Gastrocnemius medialis (tissue), 4 donors: ENCODE data around the gene NTM. TPM values are rescaled to one million over a fixed set of nuclear protein-coding genes. Genes with fewer than 3 reads are reported as not detected.

ENCODE experiments used
- ATAC-seq, 2 donors: fragments of 150-250 bp; one replicate each; pipeline ENCODE4 v1.9.1; 2016
- DNase-seq, 2 donors: peaks; one replicate each; pipeline ENCODE4 v3.0.0-alpha.2; 2019
- H3K27ac ChIP-seq, 4 donors: fragments of 200-600 bp; sonication (generic); 1 replicate in 1 of 4; 2 replicates in 3 of 4; pipeline ENCODE4 v1.5.1; 2016 to 2018; ENCODE audit warnings: mild to moderate bottlenecking in 2 of 4, moderate library complexity in 1 of 4
- H3K27me3 ChIP-seq, 3 donors: fragments of 200-600 bp; sonication (generic) in 2 of 3; 1 replicate in 1 of 3; 2 replicates in 2 of 3; pipeline versions ENCODE4 v1.5.1 to v1.6.0; 2016 to 2019; ENCODE audit warnings: mild to moderate bottlenecking in 1 of 3, moderate library complexity in 1 of 3
- H3K36me3 ChIP-seq, 2 donors: fragments of 200-600 bp; sonication (generic) in 1 of 2; one replicate each; pipeline ENCODE4 v1.5.1; 2017 to 2018
- H3K4me1 ChIP-seq, 2 donors: fragments of 200-600 bp; sonication (generic) in 1 of 2; one replicate each; pipeline ENCODE4 v1.5.1; 2016 to 2017; ENCODE audit warnings: mild to moderate bottlenecking in 2 of 2
- H3K4me3 ChIP-seq, 4 donors: fragments of 200-600 bp; sonication (generic) in 3 of 4; 1 replicate in 1 of 4; 2 replicates in 3 of 4; pipeline ENCODE4 v1.5.1; 2016 to 2019; ENCODE audit warnings: mild to moderate bottlenecking in 2 of 4
- H3K9me3 ChIP-seq, 3 donors: fragments of 200-600 bp; sonication (generic) in 2 of 3; 1 replicate in 1 of 3; 2 replicates in 2 of 3; pipeline ENCODE4 v1.5.1; 2016 to 2019
- POLR2A ChIP-seq, 2 donors: fragments of 450-650 bp; IDR thresholded peaks; one replicate each; pipeline ENCODE4 v1.6.1; 2017; ENCODE audit warnings: antibody characterized with exemption in 2 of 2, mild to moderate bottlenecking in 2 of 2, moderate library complexity in 2 of 2
- in situ Hi-C, 4 donors: fragments of 200-750 bp; cut with MboI; loops; one replicate each; pipeline versions ENCODE4 v1.15.0 to v1.8.0; 2017; ENCODE audit warnings: low sequenced_read_pairs in 4 of 4
- intact Hi-C: fragments of 100-400 bp; cut with DNase I; formaldehyde crosslinking; loops from one replicate; pipeline ENCODE4 v1.15.1; 2023; ENCODE audit warnings: low total_unique reads
- total RNA-seq, 4 donors: library from RNA; depleted of rRNA; stranded (reverse); fragments of >200 nt; gene quantifications; one replicate each; pipeline versions ENCODE4 v1.1.0 to v1.2.3, GENCODE V29; 2016
- TF ChIP-seq, protein P1 (sequence below), 5 experiments: fragments of 450-650 bp in 3 of 5; fragments of 200-600 bp in 2 of 5; sonication (generic) in 2 of 5; IDR thresholded peaks in 4 of 5; conservative IDR thresholded peaks in 1 of 5; 1 replicate in 4 of 5; 2 replicates in 1 of 5; pipeline ENCODE4 v1.5.1; 2016 to 2019; ENCODE audit warnings: antibody characterized with exemption in 5 of 5, mild to moderate bottlenecking in 3 of 5, moderate library complexity in 3 of 5

Gene NTM
- total RNA-seq, 4 donors from 2014 or later = 0.69 TPM; not detected in 3

DNA sequence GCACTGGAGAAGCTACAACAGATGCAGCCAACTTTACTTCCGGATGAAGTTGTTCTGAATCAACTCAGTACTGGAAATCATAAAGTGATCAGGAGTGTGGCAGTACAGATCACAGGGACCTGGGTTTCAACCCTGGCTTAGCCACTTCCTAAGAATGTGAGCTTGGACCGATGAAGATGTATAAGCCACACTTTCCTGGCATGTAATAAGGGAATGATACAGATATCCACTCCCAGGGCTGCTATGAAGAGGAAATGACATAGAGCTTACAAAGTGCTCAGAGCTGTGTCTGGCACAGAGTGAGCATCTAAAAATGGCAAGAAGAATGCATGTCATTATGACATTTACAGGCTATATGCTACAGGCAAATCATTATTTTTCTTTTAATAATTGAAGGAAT lies 378.7 kb downstream of the NTM start:
- no peaks in the 10 kb centered on the region for H3K9me3 ChIP-seq
- TF ChIP-seq POLR2A (IDR thresholded peaks at IDR 0.05) = no peak
- TF ChIP-seq, protein P1, sequence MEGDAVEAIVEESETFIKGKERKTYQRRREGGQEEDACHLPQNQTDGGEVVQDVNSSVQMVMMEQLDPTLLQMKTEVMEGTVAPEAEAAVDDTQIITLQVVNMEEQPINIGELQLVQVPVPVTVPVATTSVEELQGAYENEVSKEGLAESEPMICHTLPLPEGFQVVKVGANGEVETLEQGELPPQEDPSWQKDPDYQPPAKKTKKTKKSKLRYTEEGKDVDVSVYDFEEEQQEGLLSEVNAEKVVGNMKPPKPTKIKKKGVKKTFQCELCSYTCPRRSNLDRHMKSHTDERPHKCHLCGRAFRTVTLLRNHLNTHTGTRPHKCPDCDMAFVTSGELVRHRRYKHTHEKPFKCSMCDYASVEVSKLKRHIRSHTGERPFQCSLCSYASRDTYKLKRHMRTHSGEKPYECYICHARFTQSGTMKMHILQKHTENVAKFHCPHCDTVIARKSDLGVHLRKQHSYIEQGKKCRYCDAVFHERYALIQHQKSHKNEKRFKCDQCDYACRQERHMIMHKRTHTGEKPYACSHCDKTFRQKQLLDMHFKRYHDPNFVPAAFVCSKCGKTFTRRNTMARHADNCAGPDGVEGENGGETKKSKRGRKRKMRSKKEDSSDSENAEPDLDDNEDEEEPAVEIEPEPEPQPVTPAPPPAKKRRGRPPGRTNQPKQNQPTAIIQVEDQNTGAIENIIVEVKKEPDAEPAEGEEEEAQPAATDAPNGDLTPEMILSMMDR (IDR thresholded peaks at IDR 0.05 in 4 of 5, conservative IDR thresholded peaks at IDR 0.05 in 1 of 5) = no peak
- ATAC-seq = no peak
- no peaks in the 10 kb centered on the region for H3K27me3 ChIP-seq
- intact Hi-C loops = no loop called here
- in situ Hi-C loops = loop anchor here in 1 of 4 donors (25.0 kb wide), 2 partner anchors 112 to 388 kb away; no protein-coding TSS in a partner anchor
- no peak overlapping the region for H3K27ac ChIP-seq
- no peaks in the 10 kb centered on the region for H3K4me1 ChIP-seq
- no peak overlapping the region for H3K4me3 ChIP-seq
- no peak for DNase-seq
- no peaks in the 10 kb centered on the region for H3K36me3 ChIP-seq

DNA sequence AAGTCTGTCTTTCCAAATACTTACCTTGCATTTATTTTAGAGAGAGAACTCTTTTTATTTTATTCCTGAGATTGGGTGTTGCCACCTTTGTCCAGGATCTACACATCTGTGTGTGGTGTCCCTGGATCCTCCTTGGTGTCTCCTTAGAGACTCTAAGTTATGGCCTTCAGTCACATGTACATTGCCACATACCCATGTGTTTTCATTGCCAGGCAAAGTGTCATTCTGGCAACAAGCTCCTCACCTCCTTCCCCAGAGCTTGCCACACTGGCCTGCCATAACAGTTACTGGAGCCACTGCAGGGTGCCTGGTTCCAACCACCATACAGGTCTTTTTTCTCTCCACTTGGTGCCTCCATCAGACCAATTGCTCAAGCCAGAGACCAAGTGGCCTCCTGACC lies 379.7 kb downstream of the NTM start:
- no peak for DNase-seq
- H3K27me3 ChIP-seq = no peaks in the 10 kb centered on the region
- intact Hi-C loops (no loop called here), in situ Hi-C loops (no loop called here)
- no peaks in the 10 kb centered on the region for H3K9me3 ChIP-seq
- TF ChIP-seq POLR2A (IDR thresholded peaks at IDR 0.05) = no peak
- TF ChIP-seq, protein P1 (IDR thresholded peaks at IDR 0.05 in 4 of 5, conservative IDR thresholded peaks at IDR 0.05 in 1 of 5) = no peak
- no peak overlapping the region for H3K4me3 ChIP-seq
- no peaks in the 10 kb centered on the region for H3K4me1 ChIP-seq
- H3K27ac ChIP-seq = no peak overlapping the region
- H3K36me3 ChIP-seq = no peaks in the 10 kb centered on the region
- no peak for ATAC-seq

DNA sequence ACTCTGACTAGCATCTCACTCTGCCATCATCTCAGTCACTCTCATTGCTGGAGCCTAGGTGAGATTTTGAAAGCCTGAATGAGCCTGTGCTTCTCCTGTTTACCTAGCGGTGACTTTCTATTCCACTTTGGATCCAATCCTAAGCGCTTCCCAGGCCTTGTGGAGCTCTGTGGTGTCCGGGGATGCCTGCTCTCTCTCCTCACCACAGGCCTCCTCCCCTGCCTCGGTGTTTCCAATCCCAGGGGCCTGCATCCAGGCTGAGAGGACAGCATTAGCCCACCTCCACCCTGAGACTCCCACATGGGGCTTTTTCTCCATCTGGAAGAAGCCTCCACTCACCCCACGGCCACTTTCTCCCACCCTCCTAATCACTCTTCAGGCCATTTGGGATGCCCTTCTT lies 380.3 kb downstream of the NTM start:
- no peak for ATAC-seq
- H3K36me3 ChIP-seq = no peaks in the 10 kb centered on the region
- no peak for DNase-seq
- H3K27me3 ChIP-seq = no peaks in the 10 kb centered on the region
- no peak overlapping the region for H3K4me3 ChIP-seq
- no peaks in the 10 kb centered on the region for H3K4me1 ChIP-seq
- H3K27ac ChIP-seq = no peak overlapping the region
- H3K9me3 ChIP-seq = no peaks in the 10 kb centered on the region
- in situ Hi-C loops (no loop called here), intact Hi-C loops (no loop called here)
- TF ChIP-seq POLR2A (IDR thresholded peaks at IDR 0.05) = no peak
- TF ChIP-seq, protein P1 (IDR thresholded peaks at IDR 0.05 in 4 of 5, conservative IDR thresholded peaks at IDR 0.05 in 1 of 5) = no peak

DNA sequence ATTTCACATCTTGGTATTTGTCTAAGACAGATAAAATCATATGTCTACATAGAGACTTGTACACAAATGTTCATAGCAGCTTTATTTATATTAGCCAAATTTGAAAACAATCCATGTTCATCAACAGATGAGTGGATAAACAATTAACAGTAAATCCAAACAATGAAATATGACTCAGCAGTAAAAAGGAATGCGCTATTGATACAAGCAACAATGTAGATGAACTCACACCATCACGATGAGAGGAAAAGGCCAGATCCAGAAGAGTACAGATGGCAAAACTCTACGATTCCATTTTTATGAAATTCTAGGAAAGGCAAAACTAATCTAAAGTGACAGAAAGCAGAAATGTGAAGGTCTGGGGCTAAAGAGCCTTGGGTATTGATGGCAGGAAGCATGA lies 384.3 kb downstream of the NTM start:
- Histone ChIP-seq H3K4me3 (no peak overlapping the region), H3K27me3 (no peaks in the 10 kb centered on the region), H3K36me3 (no peaks in the 10 kb centered on the region), H3K4me1 (no peaks in the 10 kb centered on the region), H3K9me3 (no peaks in the 10 kb centered on the region), H3K27ac (no peak overlapping the region)
- in situ Hi-C loops = no loop called here
- intact Hi-C loops = no loop called here
- ATAC-seq = no peak
- TF ChIP-seq, protein P1 (IDR thresholded peaks at IDR 0.05 in 4 of 5, conservative IDR thresholded peaks at IDR 0.05 in 1 of 5) = no peak
- no peak for TF ChIP-seq POLR2A (IDR thresholded peaks at IDR 0.05)
- DNase-seq = no peak

DNA sequence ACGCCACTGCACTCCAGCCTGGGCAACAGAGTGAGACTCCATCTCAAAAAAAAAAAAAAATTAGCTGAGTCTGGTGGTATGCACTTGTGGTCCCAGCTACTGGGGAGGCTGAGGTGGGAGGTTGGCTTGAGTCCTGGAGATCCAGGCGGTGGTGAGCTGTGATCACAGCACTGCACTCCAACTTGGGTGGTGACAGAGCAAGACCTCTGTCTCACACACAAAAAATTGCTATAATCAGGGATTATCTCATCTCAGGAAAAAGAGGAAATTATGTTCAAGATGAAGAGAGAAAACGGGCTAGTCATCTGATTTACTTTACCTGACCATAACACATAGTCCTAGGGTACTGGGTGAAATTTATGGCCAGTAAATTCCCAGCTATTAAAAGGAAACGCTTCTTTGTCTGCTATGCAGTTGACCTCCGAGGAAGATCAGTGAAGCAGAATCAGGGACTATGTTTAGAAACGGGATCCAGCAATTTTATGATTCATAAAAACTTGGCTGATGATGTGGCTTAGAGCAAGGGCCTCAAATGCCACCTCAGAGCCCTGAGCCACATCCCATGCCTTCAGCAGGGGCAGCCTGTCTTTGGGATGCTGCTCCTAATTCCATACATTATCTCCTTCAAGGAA lies 386.2 kb downstream of the NTM start:
- ATAC-seq = no peak
- TF ChIP-seq, protein P1 (IDR thresholded peaks at IDR 0.05 in 4 of 5, conservative IDR thresholded peaks at IDR 0.05 in 1 of 5) = no peak
- no peak for TF ChIP-seq POLR2A (IDR thresholded peaks at IDR 0.05)
- Histone ChIP-seq H3K27me3 (no peaks in the 10 kb centered on the region), H3K36me3 (no peaks in the 10 kb centered on the region), H3K4me1 (no peaks in the 10 kb centered on the region), H3K27ac (no peak overlapping the region), H3K9me3 (no peaks in the 10 kb centered on the region), H3K4me3 (no peak overlapping the region)
- intact Hi-C loops (no loop called here), in situ Hi-C loops (no loop called here)
- DNase-seq = no peak
